ENCODE data around the gene TRIO. TPM values are rescaled to one million over a fixed set of nuclear protein-coding genes. Genes with fewer than 3 reads are reported as not detected.
A peak's percentile ranks its signal among the peaks of the same experiment; 100 is the strongest.

TRIO gene
- total RNA-seq, 1 donor from 2014 or later, result 381 TPM

- DNase-seq, result no peak
These were observed 106.3 kb downstream of the TRIO start for GRCh38 chr5:14249258-14250082.

GRCh38 chr5:14250084-14250695, 107.0 kb downstream of the TRIO start:
- DNase-seq, result peak; percentile 79

GRCh38 chr5:14250748-14251701, 107.9 kb downstream of the TRIO start:
- no peak for DNase-seq

GRCh38 chr5:14251733-14252132, 108.6 kb downstream of the TRIO start:
- no peak for DNase-seq

DNA sequence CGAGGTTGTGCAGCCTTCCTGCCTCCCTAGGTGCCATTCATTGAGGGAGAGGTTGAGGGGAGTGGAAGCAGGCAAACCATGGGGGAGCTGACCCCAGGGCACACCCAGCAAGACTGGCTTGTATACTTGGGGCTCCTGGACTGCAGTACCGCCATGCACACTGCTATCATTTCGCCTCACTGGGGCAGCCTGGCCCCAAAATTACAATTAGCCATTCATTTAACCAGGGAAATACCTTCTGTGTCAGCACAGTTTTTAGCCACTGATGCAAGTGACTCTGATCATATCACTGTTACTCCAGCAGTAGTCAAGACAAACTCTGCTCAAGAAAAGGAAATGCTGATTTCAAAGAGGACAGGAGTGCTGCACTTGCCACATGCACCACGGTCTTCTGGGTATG, 109.7 kb downstream of the TRIO start:
- no peak for DNase-seq

DNA sequence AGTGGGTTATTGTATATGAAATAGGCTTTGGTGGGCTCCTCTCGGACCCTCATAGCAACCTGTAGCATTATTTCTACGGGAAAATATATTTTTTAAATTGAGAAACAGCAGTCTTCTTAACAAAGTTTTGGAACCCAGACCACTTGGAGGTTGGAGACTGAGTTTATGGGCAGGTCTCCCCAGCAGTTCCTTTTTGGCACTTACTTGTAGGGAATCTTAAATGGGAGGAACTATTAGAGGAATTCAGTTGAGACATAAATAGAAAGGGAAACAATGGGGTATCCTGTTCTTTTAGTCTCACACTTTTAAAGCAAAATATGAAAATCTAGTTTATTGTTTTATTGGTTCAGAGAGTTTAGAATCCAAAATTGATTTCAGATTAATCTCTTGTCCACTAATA, 111.5 kb downstream of the TRIO start:
- no peak for DNase-seq

DNA sequence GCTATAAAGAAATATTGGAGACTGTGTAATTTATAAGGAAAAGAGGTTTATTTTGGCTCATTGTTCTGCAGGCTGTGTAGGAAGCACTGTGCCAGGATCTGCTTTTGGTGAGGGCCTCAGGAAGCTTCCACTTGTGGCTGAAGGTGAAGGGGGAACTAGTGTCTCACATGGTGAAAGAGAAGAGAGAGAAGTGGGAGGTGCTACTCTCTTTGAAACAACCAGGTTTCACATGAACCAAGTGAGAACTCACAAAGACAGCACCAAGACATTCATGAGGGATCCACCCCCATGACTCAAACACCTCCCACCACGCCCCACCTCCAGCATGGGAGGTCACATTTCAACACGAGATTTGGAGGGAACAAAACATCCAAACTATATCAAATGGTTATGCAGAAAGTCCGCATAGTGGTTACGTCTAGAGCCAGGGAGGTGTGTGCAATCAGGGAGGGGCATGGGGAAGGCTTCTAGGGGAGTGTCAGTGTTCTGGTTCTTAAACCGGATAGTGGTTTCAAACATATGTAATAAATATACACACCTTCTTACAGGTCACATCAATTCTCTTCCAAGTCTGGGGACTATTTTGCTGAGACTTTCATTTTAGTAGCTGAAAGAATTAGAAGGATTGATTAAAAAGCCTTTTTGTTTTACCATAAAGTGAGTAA, 113.0 kb downstream of the TRIO start:
- DNase-seq, result no peak

- no peak for DNase-seq
These were observed 113.7 kb downstream of the TRIO start for GRCh38 chr5:14256756-14257393.

DNA sequence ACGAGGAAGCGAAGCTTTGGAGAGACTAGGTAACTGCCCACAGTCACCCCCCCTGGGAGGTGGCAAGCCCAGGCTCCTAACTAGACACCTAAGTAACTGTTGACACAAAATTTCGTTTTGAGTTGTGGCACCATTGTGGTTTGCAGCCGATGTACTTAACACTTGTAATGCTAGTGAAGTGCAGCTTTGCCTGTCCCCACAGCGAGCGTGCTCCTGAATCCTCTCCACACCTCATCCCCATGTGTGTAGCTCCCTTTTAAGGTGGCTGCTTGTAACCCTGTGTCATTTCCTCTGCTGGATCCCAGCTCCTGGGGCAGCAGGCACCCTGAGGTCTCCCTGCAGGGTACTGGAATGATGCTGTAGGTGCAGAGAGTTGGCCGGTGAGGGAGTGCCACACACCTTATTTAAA, 114.9 kb downstream of the TRIO start:
- no peak for DNase-seq

DNA sequence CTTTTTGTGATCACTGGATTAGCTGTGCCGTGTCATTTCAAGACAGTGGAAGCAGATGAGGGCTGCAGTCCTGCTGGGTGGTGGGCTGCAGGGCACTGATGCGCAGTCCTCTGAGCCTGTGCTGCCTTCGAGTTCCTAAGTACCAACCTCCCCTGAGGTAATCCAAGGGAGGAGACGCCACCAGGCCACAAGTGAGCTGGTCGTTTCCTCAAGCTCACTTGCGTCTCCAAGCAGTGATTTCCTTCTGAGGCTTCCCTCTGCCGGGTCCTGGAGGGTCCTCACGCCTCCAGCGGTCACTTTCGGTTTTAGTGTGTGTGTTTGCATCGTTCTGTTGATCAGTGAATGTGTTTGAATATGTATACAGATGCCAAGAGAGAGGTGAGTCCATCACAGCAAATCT, 115.7 kb downstream of the TRIO start:
- DNase-seq, result no peak

GRCh38 chr5:14260637-14261036, 117.5 kb downstream of the TRIO start:
- DNase-seq, result no peak

GRCh38 chr5:14261235-14261634, 118.1 kb downstream of the TRIO start:
- no peak for DNase-seq

- DNase-seq, result no peak
These were observed 118.9 kb downstream of the TRIO start for GRCh38 chr5:14261856-14262611.

DNA sequence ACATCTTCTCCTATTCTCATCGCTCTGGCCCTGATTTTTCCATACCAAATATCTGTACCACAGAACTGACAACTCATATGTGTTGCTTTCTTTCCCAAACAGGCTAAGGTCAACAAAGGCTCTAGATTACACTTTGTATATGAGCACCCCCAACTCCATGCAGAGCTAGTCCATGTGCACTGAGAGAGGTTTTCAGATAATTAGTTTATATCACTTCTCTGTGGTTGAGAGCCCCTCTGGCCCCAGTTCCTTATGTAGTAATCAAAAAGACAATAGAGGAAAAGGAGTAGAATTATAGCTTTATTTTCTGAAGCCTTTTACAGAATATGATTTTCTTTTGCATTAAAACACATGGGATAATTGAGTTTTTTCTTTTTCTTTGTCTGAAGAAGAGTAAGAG, 120.0 kb downstream of the TRIO start:
- DNase-seq, result no peak

DNA sequence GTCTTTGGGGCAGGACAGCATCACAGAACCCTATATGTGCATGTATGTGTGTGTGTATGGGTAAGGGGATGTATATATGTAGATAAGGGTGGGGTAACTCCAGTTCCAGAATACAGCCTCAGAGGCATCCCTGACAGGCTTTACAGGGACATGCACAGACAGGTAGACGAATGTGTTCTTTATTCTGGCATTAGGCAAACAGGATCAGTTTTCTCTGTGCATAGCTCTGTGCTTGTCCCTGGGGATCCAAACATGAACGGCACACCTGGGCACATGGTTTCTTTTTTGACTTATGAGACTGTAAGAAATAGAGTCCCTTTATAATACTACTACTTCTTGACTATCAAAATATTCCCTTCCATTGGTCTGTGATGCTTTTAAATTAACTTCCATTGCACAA, 120.6 kb downstream of the TRIO start:
- DNase-seq, result no peak

- DNase-seq, result peak; percentile 84
These were observed 121.6 kb downstream of the TRIO start for GRCh38 chr5:14264605-14265316.

- no peak for DNase-seq
These were observed 122.4 kb downstream of the TRIO start for GRCh38 chr5:14265570-14265969.

GRCh38 chr5:14266171-14266570, 123.0 kb downstream of the TRIO start:
- no peak for DNase-seq

GRCh38 chr5:14266686-14267085, 123.5 kb downstream of the TRIO start:
- no peak for DNase-seq

GRCh38 chr5:14267166-14267838, 124.2 kb downstream of the TRIO start:
- DNase-seq, result no peak

All from occipital lobe (tissue), 2 donors.